SK-N-SH treated with all-trans-retinoic acid at 6 μM for 48 hours (cell line): ENCODE measurements around the gene PPP1R13B.

Source experiments
- ATAC-seq: fragments of 200-7000 bp; cut with Tn5 transposase; 3 replicates; pipeline ENCODE4 v1.9.1; 2020; ENCODE audit warnings: mild to moderate bottlenecking, moderate library complexity
- ARNTL ChIP-seq: fragments of 450-650 bp; formaldehyde crosslinking; IDR thresholded peaks from 2 replicates; pipeline ENCODE4 v1.5.0; 2020; ENCODE audit warnings: low read depth, mild to moderate bottlenecking, moderate library complexity, borderline replicate concordance
- BACH2 ChIP-seq: fragments of 250-450 bp; sonication (Bioruptor Pico); IDR thresholded peaks from 2 replicates; pipeline ENCODE4 v1.9.0; 2021; ENCODE audit warnings: mild to moderate bottlenecking, borderline replicate concordance
- CSDC2 ChIP-seq: fragments of 250-450 bp; sonication (Bioruptor Pico); IDR thresholded peaks from 2 replicates; pipeline ENCODE4 v1.5.0; 2020; ENCODE audit warnings: mild to moderate bottlenecking, moderate library complexity
- ESRRG ChIP-seq: fragments of 250-450 bp; sonication (Bioruptor Pico); IDR thresholded peaks from 2 replicates; pipeline ENCODE4 v1.6.1; 2021; ENCODE audit warnings: mild to moderate bottlenecking
- GLIS3 ChIP-seq: fragments of 250-450 bp; sonication (Bioruptor Pico); IDR thresholded peaks from 2 replicates; pipeline ENCODE4 v1.5.0; 2020; ENCODE audit warnings: mild to moderate bottlenecking, moderate library complexity
- ISL1 ChIP-seq: fragments of 250-450 bp; sonication (Bioruptor Pico); IDR thresholded peaks from 2 replicates; pipeline ENCODE4 v2.1.2; 2022; ENCODE audit warnings: mild to moderate bottlenecking, moderate library complexity
- OSR1 ChIP-seq: fragments of 250-450 bp; sonication (Bioruptor Pico); IDR thresholded peaks from 2 replicates; pipeline ENCODE4 v1.8.0; 2022; ENCODE audit warnings: moderate library complexity, mild to moderate bottlenecking, inconsistent platforms
- PPARA ChIP-seq: fragments of 250-450 bp; sonication (Bioruptor Pico); IDR thresholded peaks from 2 replicates; pipeline ENCODE4 v1.5.0; 2020; ENCODE audit warnings: mild to moderate bottlenecking, borderline replicate concordance
- SNAI2 ChIP-seq: fragments of 250-450 bp; sonication (Bioruptor Pico); IDR thresholded peaks from 2 replicates; pipeline ENCODE4 v1.5.0; 2020; ENCODE audit warnings: mild to moderate bottlenecking, moderate library complexity
- TCF4 ChIP-seq: fragments of 250-450 bp; sonication (Bioruptor Pico); IDR thresholded peaks from 2 replicates; pipeline ENCODE4 v1.8.0; 2021; ENCODE audit warnings: mild to moderate bottlenecking, moderate library complexity, borderline replicate concordance
- TOX ChIP-seq: fragments of 250-450 bp; sonication (Bioruptor Pico); IDR thresholded peaks from 2 replicates; pipeline ENCODE4 v1.8.0; 2021; ENCODE audit warnings: mild to moderate bottlenecking, moderate library complexity, borderline replicate concordance
- ZC3H10 ChIP-seq: fragments of 250-450 bp; sonication (Bioruptor Pico); IDR thresholded peaks from 2 replicates; pipeline ENCODE4 v1.5.1; 2021; ENCODE audit warnings: mild to moderate bottlenecking, moderate library complexity
- ZFP3 ChIP-seq: fragments of 250-450 bp; sonication (Bioruptor Pico); IDR thresholded peaks from 2 replicates; pipeline ENCODE4 v1.5.0; 2020; ENCODE audit warnings: mild to moderate bottlenecking, moderate library complexity
- ZNF565 ChIP-seq: fragments of 450-650 bp; formaldehyde crosslinking; conservative IDR thresholded peaks from 2 replicates; pipeline ENCODE4 v1.5.0; 2020; ENCODE audit warnings: low read depth, mild to moderate bottlenecking, moderate library complexity
- ZNF8 ChIP-seq: fragments of 450-650 bp; formaldehyde crosslinking; IDR thresholded peaks from 2 replicates; pipeline ENCODE4 v1.5.0; 2020; ENCODE audit warnings: mild to moderate bottlenecking, moderate library complexity
- TF ChIP-seq, protein P1 (sequence below): fragments of 250-450 bp; sonication (Bioruptor Pico); IDR thresholded peaks from 2 replicates; pipeline ENCODE4 v1.8.0; 2021; ENCODE audit warnings: low read depth, mild to moderate bottlenecking, moderate library complexity, borderline replicate concordance
- TF ChIP-seq, protein P2 (sequence below): fragments of 250-450 bp; sonication (Bioruptor Pico); IDR thresholded peaks from 2 replicates; pipeline ENCODE4 v1.5.0; 2020; ENCODE audit warnings: mild to moderate bottlenecking, moderate library complexity
- TF ChIP-seq, protein P3 (sequence below): fragments of 250-450 bp; sonication (Bioruptor Pico); IDR thresholded peaks from 2 replicates; pipeline ENCODE4 v1.8.0; 2020; ENCODE audit warnings: mild to moderate bottlenecking, moderate library complexity, borderline replicate concordance
- TF ChIP-seq, protein P4 (sequence below): fragments of 250-450 bp; sonication (Bioruptor Pico); IDR thresholded peaks from 2 replicates; pipeline ENCODE4 v1.5.1; 2021; ENCODE audit warnings: mild to moderate bottlenecking, moderate library complexity

PPP1R13B gene

DNA sequence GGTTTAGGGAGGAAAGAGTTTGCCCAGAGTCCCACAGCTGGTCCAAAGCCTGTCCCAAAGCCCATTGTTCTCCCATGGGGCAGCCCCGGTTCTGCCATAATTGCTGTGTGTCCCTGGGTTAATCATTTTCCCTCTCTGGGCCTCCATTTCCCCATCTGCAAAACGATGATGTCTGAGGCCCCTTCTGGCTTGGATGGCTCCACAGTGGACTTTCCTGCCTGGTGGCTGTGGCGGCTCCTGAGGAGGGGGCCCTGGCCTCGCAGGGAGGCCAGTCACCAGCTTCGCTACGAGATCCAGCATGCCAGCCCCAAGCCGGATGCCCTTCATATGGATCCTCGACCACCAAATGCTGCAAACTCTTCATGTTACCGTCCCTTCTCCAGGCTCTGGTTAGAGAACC lies 37.5 kb upstream of the PPP1R13B start (continued):
- TF ChIP-seq, protein P1, sequence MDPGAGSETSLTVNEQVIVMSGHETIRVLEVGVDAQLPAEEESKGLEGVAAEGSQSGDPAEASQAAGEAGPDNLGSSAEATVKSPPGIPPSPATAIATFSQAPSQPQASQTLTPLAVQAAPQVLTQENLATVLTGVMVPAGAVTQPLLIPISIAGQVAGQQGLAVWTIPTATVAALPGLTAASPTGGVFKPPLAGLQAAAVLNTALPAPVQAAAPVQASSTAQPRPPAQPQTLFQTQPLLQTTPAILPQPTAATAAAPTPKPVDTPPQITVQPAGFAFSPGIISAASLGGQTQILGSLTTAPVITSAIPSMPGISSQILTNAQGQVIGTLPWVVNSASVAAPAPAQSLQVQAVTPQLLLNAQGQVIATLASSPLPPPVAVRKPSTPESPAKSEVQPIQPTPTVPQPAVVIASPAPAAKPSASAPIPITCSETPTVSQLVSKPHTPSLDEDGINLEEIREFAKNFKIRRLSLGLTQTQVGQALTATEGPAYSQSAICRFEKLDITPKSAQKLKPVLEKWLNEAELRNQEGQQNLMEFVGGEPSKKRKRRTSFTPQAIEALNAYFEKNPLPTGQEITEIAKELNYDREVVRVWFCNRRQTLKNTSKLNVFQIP (CRISPR knock-in tag), result no peak
- TF ChIP-seq SNAI2 (CRISPR knock-in tag), result no peak

DNA sequence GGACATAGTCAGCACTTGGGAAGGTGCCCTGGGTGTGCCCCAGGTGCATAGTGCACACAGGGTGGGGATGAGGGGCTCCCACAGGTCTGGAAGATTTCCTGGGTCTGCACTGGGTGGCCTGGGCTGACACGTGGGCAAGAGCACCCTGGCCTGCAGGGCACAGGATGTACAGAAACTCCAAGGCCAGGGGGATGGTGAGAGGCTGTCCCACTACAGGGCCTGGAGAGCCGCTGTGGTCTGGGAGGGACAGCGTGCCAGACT lies 35.8 kb upstream of the PPP1R13B start:
- ATAC-seq, result no peak
- no peak for TF ChIP-seq OSR1 (CRISPR knock-in tag)
- TF ChIP-seq SNAI2 (CRISPR knock-in tag), result no peak
- no peak for TF ChIP-seq ESRRG (CRISPR knock-in tag)
- TF ChIP-seq, protein P2, sequence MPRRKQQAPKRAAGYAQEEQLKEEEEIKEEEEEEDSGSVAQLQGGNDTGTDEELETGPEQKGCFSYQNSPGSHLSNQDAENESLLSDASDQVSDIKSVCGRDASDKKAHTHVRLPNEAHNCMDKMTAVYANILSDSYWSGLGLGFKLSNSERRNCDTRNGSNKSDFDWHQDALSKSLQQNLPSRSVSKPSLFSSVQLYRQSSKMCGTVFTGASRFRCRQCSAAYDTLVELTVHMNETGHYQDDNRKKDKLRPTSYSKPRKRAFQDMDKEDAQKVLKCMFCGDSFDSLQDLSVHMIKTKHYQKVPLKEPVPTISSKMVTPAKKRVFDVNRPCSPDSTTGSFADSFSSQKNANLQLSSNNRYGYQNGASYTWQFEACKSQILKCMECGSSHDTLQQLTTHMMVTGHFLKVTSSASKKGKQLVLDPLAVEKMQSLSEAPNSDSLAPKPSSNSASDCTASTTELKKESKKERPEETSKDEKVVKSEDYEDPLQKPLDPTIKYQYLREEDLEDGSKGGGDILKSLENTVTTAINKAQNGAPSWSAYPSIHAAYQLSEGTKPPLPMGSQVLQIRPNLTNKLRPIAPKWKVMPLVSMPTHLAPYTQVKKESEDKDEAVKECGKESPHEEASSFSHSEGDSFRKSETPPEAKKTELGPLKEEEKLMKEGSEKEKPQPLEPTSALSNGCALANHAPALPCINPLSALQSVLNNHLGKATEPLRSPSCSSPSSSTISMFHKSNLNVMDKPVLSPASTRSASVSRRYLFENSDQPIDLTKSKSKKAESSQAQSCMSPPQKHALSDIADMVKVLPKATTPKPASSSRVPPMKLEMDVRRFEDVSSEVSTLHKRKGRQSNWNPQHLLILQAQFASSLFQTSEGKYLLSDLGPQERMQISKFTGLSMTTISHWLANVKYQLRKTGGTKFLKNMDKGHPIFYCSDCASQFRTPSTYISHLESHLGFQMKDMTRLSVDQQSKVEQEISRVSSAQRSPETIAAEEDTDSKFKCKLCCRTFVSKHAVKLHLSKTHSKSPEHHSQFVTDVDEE (CRISPR knock-in tag), result no peak
- TF ChIP-seq ZNF8 (CRISPR knock-in tag), result no peak
- TF ChIP-seq ZNF565 (CRISPR knock-in tag), result no peak
- no peak for TF ChIP-seq TOX (CRISPR knock-in tag)
- TF ChIP-seq ZC3H10, result no peak
- TF ChIP-seq ARNTL, result no peak
- no peak for TF ChIP-seq PPARA
- TF ChIP-seq, protein P3, sequence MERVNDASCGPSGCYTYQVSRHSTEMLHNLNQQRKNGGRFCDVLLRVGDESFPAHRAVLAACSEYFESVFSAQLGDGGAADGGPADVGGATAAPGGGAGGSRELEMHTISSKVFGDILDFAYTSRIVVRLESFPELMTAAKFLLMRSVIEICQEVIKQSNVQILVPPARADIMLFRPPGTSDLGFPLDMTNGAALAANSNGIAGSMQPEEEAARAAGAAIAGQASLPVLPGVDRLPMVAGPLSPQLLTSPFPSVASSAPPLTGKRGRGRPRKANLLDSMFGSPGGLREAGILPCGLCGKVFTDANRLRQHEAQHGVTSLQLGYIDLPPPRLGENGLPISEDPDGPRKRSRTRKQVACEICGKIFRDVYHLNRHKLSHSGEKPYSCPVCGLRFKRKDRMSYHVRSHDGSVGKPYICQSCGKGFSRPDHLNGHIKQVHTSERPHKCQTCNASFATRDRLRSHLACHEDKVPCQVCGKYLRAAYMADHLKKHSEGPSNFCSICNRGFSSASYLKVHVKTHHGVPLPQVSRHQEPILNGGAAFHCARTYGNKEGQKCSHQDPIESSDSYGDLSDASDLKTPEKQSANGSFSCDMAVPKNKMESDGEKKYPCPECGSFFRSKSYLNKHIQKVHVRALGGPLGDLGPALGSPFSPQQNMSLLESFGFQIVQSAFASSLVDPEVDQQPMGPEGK (CRISPR knock-in tag), result no peak
- no peak for TF ChIP-seq GLIS3 (CRISPR knock-in tag)
- no peak for TF ChIP-seq ZFP3 (CRISPR knock-in tag)
- TF ChIP-seq ISL1 (CRISPR knock-in tag), result no peak

DNA sequence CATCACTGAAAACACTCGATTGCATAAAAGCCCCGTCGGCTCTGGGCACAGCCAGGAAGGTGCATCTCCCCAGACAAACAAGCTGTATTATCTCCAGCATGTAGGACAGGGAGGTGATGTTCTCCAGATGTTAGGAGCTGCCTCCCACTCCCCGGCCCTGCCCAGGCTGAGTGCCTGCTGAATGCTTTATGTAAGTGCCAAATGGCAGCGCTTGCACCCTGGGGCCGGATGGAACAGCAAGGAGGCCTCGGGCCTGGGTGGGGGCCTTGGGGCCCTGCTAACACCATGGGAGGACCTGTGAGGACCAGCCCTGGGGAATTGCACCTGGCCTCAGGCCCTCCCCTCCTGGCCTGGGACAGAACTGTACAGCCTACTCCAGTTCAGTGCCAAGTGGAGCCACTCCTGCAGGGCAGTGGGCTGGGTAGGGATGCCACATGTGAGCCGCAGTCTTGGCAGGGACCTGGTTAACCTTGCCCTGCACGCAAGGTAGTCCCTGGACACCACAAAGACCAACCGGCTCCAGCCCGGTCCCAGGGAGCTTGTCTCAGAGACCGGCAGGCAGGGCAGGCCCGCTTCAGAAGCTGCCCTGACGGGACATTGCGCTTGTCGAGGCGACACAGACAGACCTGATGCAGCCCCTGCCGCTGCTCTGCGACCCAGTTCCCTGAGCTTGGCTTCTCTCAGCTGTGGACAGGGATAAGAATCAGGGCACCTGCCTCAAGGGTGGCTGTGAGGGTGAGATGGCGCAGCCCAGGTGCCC lies 35.3 kb upstream of the PPP1R13B start:
- TF ChIP-seq ESRRG (CRISPR knock-in tag) (no peak), TCF4 (CRISPR knock-in tag) (peak; percentile 46; the same call in 1 of the 2 replicates), ISL1 (CRISPR knock-in tag) (no peak), CSDC2 (no peak), BACH2 (CRISPR knock-in tag) (no peak)
- peak; percentile 45; the same call in 2 of the 3 replicates for ATAC-seq

DNA sequence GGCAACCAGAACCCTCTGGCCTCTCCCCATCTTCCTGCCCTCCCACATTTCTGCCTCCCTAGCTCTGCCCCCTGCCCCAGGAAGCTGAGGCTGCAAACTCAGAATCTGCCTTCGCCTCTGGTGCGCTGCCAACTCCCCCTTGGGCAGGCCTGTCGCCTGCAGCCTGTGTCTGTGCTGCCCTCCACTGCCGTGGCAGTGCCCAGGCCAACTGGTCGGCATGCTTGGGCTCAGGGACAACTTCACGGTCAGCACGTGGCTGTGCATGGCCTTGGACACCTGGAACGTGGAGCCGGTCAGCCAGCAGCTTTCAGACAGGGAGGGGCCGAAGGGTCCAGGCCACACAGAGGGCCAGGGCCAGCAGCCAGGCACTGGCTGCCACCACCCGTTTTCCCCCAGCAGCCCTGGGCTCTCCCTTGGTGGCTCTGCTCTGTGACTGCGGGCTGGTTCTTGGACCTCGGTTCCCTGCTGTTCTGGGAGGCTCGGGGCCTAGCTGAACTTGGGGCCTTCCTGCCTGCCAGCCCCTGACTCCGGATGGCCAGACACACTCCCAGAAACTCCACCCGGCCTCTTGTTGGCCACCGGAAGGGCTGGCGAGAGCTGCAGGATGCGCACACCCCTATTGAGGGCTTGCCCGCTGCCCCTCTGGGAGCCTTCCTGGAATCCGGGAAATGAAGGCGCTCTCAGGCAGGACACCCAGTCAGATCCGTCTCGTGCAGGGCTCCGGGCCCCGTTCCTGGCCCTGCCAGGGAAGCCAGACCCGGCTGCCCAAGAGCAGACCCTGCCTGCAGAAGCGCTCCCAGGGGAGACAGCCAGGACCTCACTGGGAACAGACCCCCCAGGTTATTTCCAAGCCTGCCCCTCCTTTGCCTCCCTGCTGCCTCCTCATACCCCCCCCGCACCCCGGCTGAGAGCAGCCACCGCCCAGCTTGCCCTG lies 34.2 kb upstream of the PPP1R13B start:
- no peak; the same call in 2 of the 3 replicates for ATAC-seq
- TF ChIP-seq, protein P2 (CRISPR knock-in tag), result no peak
- TF ChIP-seq GLIS3 (CRISPR knock-in tag) (no peak), ZC3H10 (no peak), CSDC2 (no peak), ZFP3 (CRISPR knock-in tag) (no peak)
- TF ChIP-seq, protein P1 (CRISPR knock-in tag), result no peak
- TF ChIP-seq, protein P4, sequence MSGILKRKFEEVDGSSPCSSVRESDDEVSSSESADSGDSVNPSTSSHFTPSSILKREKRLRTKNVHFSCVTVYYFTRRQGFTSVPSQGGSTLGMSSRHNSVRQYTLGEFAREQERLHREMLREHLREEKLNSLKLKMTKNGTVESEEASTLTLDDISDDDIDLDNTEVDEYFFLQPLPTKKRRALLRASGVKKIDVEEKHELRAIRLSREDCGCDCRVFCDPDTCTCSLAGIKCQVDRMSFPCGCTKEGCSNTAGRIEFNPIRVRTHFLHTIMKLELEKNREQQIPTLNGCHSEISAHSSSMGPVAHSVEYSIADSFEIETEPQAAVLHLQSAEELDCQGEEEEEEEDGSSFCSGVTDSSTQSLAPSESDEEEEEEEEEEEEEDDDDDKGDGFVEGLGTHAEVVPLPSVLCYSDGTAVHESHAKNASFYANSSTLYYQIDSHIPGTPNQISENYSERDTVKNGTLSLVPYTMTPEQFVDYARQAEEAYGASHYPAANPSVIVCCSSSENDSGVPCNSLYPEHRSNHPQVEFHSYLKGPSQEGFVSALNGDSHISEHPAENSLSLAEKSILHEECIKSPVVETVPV (CRISPR knock-in tag), result no peak
- TF ChIP-seq, protein P3 (CRISPR knock-in tag), result no peak
